ENCODE measurements around the gene STK39. TPM values are rescaled to one million over a fixed set of nuclear protein-coding genes. Genes with fewer than 3 reads are reported as not detected.

Gene STK39
- total RNA-seq, 1 donor from 2014 or later, result 15.7 TPM

DNA sequence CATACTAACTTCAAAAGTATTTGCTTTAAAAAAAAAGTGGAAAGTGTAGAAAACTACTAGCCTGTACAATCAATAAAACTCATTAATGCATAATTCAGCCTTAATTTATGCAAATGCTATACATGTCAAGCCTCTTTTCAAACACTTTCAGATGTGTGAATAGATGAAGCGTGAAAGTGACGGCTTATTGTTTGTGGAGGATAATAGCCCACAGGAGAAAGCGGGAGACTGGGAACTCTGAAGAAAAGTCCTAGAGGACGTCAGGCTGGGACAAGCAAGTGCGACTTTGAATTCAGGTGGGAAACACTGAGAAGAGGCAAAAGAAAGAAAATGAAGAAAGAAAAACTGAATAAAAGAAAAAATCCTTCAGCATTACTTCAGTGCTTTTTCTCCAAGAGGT lies 108.5 kb downstream of the STK39 start:
- Histone ChIP-seq H3K9ac (ENCODE audit: low read depth in 1 of 3, low read length in 3 of 3) (no peak overlapping the region), H3K36me3 (ENCODE audit: control insufficient read depth in 3 of 3, insufficient read depth in 3 of 3, low read length in 3 of 3) (no peaks in the 10 kb centered on the region), H3K27ac (ENCODE audit: low read depth, low read length) (no peak overlapping the region), H3K4me1 (ENCODE audit: control insufficient read depth in 3 of 3, insufficient read depth in 3 of 3, low read length in 3 of 3) (no peaks in the 10 kb centered on the region), H3K9me3 (ENCODE audit: control insufficient read depth in 3 of 3, low read length in 3 of 3) (no peaks in the 10 kb centered on the region), H3K27me3 (ENCODE audit: control insufficient read depth in 3 of 3, insufficient read depth in 3 of 3, low read length in 3 of 3) (no peaks in the 10 kb centered on the region), H3K4me3 (ENCODE audit: low read length in 3 of 3) (no peak overlapping the region)

DNA sequence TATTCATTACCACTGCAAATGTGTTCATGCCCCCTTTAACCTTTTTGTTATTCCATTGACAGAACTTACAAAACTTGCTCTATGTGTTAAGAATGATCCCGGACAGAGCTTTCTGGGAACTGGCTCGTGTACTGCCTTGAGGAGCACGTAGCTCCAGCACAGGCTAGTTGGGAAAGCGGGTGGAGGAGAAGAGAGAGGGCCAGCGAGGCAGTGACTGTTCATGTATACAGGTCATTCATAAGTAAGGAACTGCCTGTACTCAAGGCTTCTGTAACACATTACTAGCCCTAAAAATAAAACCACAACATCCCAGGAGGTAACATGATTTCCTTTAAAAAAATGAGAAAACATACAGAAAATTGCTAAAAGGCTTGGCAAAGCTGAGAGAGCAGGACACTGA lies 109.0 kb downstream of the STK39 start:
- H3K27ac ChIP-seq (ENCODE audit: low read depth, low read length), result no peak overlapping the region
- H3K4me1 ChIP-seq (ENCODE audit: control insufficient read depth in 3 of 3, insufficient read depth in 3 of 3, low read length in 3 of 3), result no peaks in the 10 kb centered on the region
- no peaks in the 10 kb centered on the region for H3K36me3 ChIP-seq (ENCODE audit: control insufficient read depth in 3 of 3, insufficient read depth in 3 of 3, low read length in 3 of 3)
- H3K9ac ChIP-seq (ENCODE audit: low read depth in 1 of 3, low read length in 3 of 3), result no peak overlapping the region
- H3K27me3 ChIP-seq (ENCODE audit: control insufficient read depth in 3 of 3, insufficient read depth in 3 of 3, low read length in 3 of 3), result no peaks in the 10 kb centered on the region
- H3K9me3 ChIP-seq (ENCODE audit: control insufficient read depth in 3 of 3, low read length in 3 of 3), result no peaks in the 10 kb centered on the region
- no peak overlapping the region for H3K4me3 ChIP-seq (ENCODE audit: low read length in 3 of 3)

DNA sequence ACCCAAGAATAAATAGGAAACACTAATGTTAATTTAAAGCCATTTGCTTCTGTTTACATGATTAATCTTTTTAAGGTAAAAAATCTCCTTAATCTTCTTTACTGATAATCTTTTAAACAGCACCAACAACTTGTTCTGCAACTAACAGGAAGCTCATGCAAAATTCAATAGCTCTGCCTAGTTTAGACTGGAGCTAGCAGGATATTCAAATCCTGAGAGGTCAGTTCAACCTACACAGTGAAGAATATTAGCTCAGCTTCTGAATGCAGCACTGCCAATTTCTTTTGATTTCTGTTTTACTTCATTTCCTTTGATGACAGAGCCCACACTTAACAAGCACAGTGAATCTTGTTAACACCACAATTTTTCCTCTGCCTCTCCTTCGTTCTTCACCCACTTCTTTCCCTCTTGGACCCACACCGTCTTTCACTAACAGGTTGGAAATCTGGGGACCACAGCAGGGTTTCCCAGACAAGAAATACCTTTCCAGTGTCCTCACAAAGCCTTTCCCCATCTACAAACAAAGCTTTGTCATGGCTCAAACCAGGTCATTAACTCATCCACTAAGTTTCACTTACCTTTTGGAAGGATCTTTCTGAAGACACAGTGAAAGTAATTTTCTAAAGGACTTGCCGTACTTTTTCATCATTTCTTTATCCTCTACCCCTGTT lies 109.8 kb downstream of the STK39 start:
- no peaks in the 10 kb centered on the region for H3K27me3 ChIP-seq (ENCODE audit: control insufficient read depth in 3 of 3, insufficient read depth in 3 of 3, low read length in 3 of 3)
- peak overlapping the region; percentile 3 for H3K27ac ChIP-seq (ENCODE audit: low read depth, low read length)
- no peak overlapping the region for H3K9ac ChIP-seq (ENCODE audit: low read depth in 1 of 3, low read length in 3 of 3)
- H3K4me1 ChIP-seq (ENCODE audit: control insufficient read depth in 3 of 3, insufficient read depth in 3 of 3, low read length in 3 of 3), result no peaks in the 10 kb centered on the region
- H3K36me3 ChIP-seq (ENCODE audit: control insufficient read depth in 3 of 3, insufficient read depth in 3 of 3, low read length in 3 of 3), result no peaks in the 10 kb centered on the region
- H3K4me3 ChIP-seq (ENCODE audit: low read length in 3 of 3), result no peak overlapping the region
- no peaks in the 10 kb centered on the region for H3K9me3 ChIP-seq (ENCODE audit: control insufficient read depth in 3 of 3, low read length in 3 of 3)

DNA sequence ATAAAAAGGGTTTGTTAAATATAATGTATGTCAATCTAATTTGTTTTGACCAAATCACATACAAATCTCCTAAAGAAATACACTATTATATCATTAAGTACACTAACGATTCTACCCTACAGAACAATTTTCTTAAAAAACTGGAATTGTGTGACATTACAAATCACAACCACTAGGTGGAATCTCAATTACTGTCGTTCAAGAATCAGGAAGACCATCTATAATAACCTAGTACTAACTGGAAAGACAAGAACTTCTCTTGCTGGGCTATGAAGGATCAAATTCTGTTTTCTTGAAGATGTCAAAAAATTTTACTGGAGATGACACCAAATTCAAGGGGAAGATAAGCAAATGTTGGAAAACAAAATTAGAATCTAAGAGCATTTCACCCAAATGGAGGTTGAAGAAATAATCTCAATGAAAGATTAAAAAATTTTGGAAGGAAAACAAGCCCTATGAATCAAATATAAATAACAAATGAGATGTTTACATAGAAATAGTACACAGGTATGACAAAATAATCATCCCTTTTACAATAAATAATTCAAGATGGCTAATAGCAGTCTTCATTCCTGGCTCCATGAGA lies 110.9 kb downstream of the STK39 start:
- Histone ChIP-seq H3K9me3 (ENCODE audit: control insufficient read depth in 3 of 3, low read length in 3 of 3) (no peaks in the 10 kb centered on the region), H3K4me1 (ENCODE audit: control insufficient read depth in 3 of 3, insufficient read depth in 3 of 3, low read length in 3 of 3) (no peaks in the 10 kb centered on the region), H3K27ac (ENCODE audit: low read depth, low read length) (no peak overlapping the region), H3K9ac (ENCODE audit: low read depth in 1 of 3, low read length in 3 of 3) (no peak overlapping the region), H3K4me3 (ENCODE audit: low read length in 3 of 3) (no peak overlapping the region), H3K27me3 (ENCODE audit: control insufficient read depth in 3 of 3, insufficient read depth in 3 of 3, low read length in 3 of 3) (no peaks in the 10 kb centered on the region), H3K36me3 (ENCODE audit: control insufficient read depth in 3 of 3, insufficient read depth in 3 of 3, low read length in 3 of 3) (no peaks in the 10 kb centered on the region)

DNA sequence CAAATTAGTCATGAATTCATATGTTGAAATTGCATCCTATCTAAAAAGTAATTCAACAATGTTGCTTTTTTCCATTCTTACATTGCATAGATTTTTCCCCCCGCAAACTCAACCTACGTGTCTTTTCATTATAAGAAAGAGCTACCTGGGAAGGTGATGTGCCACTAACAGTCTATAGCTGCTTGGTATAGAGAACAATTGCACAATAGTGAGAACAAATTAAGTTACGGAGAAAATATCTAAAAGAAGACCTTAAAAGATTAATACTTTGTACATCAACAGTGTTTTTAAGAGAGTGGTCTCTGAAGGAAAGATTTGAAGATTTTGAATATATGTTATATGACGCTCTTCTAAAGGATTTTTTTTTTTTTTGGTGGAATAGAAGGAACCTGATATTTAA lies 111.8 kb downstream of the STK39 start:
- no peaks in the 10 kb centered on the region for H3K27me3 ChIP-seq (ENCODE audit: control insufficient read depth in 3 of 3, insufficient read depth in 3 of 3, low read length in 3 of 3)
- no peaks in the 10 kb centered on the region for H3K9me3 ChIP-seq (ENCODE audit: control insufficient read depth in 3 of 3, low read length in 3 of 3)
- H3K27ac ChIP-seq (ENCODE audit: low read depth, low read length), result no peak overlapping the region
- H3K4me1 ChIP-seq (ENCODE audit: control insufficient read depth in 3 of 3, insufficient read depth in 3 of 3, low read length in 3 of 3), result no peaks in the 10 kb centered on the region
- no peak overlapping the region for H3K9ac ChIP-seq (ENCODE audit: low read depth in 1 of 3, low read length in 3 of 3)
- H3K4me3 ChIP-seq (ENCODE audit: low read length in 3 of 3), result no peak overlapping the region
- no peaks in the 10 kb centered on the region for H3K36me3 ChIP-seq (ENCODE audit: control insufficient read depth in 3 of 3, insufficient read depth in 3 of 3, low read length in 3 of 3)

DNA sequence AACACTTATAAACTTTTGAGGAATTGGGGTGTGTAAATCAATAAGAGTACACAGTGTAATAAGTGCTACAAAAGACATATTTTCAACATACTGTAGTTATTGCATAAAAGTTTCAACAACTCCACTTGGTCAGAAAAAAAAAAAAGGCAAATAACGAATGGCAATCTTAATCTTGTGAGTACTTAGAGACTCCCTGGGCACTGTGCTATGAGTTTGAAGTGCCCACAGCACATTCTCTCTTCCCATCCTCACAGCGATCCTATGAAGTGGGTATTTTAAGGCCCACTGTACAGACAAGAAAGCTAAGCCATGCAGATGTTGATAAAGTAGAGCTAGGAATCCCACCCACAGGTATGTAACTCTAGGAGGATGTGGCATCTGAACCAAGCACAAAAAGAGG lies 112.3 kb downstream of the STK39 start:
- Histone ChIP-seq H3K9ac (ENCODE audit: low read depth in 1 of 3, low read length in 3 of 3) (no peak overlapping the region), H3K27me3 (ENCODE audit: control insufficient read depth in 3 of 3, insufficient read depth in 3 of 3, low read length in 3 of 3) (no peaks in the 10 kb centered on the region), H3K4me1 (ENCODE audit: control insufficient read depth in 3 of 3, insufficient read depth in 3 of 3, low read length in 3 of 3) (peaks cover 0 to 4% (median 0%) of the 10 kb centered on the region in 3 donors), H3K9me3 (ENCODE audit: control insufficient read depth in 3 of 3, low read length in 3 of 3) (no peaks in the 10 kb centered on the region), H3K27ac (ENCODE audit: low read depth, low read length) (no peak overlapping the region), H3K36me3 (ENCODE audit: control insufficient read depth in 3 of 3, insufficient read depth in 3 of 3, low read length in 3 of 3) (no peaks in the 10 kb centered on the region), H3K4me3 (ENCODE audit: low read length in 3 of 3) (no peak overlapping the region)

DNA sequence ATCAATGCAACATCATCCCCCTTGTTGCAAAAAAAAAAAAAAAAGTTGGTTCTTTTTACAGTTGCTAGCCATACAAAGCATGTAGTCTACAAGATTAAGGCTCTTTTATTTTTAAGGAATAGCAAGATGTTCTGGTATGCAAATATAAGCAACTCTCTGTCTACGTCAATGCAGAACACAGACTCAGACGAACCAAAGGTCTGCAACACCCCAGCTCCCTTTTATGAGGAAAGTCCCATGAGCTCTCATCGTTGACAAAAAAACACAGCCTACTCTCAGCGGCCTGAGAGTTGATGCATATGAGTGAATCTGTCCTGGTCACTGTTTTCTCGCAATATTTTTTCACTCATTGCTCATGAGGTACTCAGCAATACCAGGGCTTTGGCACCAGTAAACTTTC lies 112.9 kb downstream of the STK39 start:
- H3K36me3 ChIP-seq (ENCODE audit: control insufficient read depth in 3 of 3, insufficient read depth in 3 of 3, low read length in 3 of 3), result no peaks in the 10 kb centered on the region
- no peak overlapping the region for H3K27ac ChIP-seq (ENCODE audit: low read depth, low read length)
- H3K4me3 ChIP-seq (ENCODE audit: low read length in 3 of 3), result no peak overlapping the region
- no peak overlapping the region for H3K9ac ChIP-seq (ENCODE audit: low read depth in 1 of 3, low read length in 3 of 3)
- no peaks in the 10 kb centered on the region for H3K9me3 ChIP-seq (ENCODE audit: control insufficient read depth in 3 of 3, low read length in 3 of 3)
- no peaks in the 10 kb centered on the region for H3K27me3 ChIP-seq (ENCODE audit: control insufficient read depth in 3 of 3, insufficient read depth in 3 of 3, low read length in 3 of 3)
- peaks cover 0 to 5% (median 0%) of the 10 kb centered on the region in 3 donors for H3K4me1 ChIP-seq (ENCODE audit: control insufficient read depth in 3 of 3, insufficient read depth in 3 of 3, low read length in 3 of 3)

DNA sequence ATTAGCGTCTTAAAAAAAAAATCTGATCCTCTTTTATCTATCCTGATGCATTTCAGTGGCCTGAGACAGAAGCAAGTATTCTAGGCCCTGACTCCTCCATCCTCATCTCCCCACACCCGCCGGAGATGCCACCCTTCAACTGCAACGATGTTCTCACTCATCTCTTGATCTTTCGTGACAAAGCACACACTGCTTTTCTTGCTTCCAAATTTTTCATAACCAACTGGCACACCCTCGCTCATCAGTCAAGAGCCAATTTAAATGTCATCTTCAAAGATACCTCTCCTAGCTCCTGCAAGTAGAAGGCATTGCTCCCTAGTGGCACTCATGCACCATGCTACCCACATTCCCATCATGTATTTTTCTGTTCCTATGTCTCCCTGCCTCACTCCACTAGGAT lies 115.0 kb downstream of the STK39 start:
- H3K36me3 ChIP-seq (ENCODE audit: control insufficient read depth in 3 of 3, insufficient read depth in 3 of 3, low read length in 3 of 3), result no peaks in the 10 kb centered on the region
- peaks cover 0 to 5% (median 0%) of the 10 kb centered on the region in 3 donors for H3K4me1 ChIP-seq (ENCODE audit: control insufficient read depth in 3 of 3, insufficient read depth in 3 of 3, low read length in 3 of 3)
- H3K9me3 ChIP-seq (ENCODE audit: control insufficient read depth in 3 of 3, low read length in 3 of 3), result no peaks in the 10 kb centered on the region
- no peak overlapping the region for H3K9ac ChIP-seq (ENCODE audit: low read depth in 1 of 3, low read length in 3 of 3)
- H3K27ac ChIP-seq (ENCODE audit: low read depth, low read length), result no peak overlapping the region
- H3K4me3 ChIP-seq (ENCODE audit: low read length in 3 of 3), result no peak overlapping the region
- no peaks in the 10 kb centered on the region for H3K27me3 ChIP-seq (ENCODE audit: control insufficient read depth in 3 of 3, insufficient read depth in 3 of 3, low read length in 3 of 3)

DNA sequence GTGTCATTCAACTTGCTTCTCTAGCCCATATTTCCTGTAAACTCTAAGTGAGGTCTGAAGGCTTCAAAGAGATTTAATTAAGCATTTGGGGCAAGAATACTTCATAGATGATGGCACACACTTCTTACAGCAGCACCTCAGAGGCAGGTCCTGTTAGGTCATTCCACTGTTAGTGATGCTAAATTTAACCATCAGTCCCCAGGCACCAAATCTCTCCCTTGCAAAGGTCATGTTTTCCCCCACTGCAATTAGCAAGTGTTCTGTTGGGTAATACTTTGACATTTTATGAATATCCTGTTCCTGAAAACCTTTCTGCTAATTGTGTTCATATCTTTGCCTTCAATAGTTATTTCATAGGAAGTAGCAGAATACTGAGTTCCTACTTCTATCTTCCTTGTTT lies 117.0 kb downstream of the STK39 start:
- H3K27ac ChIP-seq (ENCODE audit: low read depth, low read length), result no peak overlapping the region
- H3K27me3 ChIP-seq (ENCODE audit: control insufficient read depth in 3 of 3, insufficient read depth in 3 of 3, low read length in 3 of 3), result no peaks in the 10 kb centered on the region
- H3K9ac ChIP-seq (ENCODE audit: low read depth in 1 of 3, low read length in 3 of 3), result no peak overlapping the region
- H3K9me3 ChIP-seq (ENCODE audit: control insufficient read depth in 3 of 3, low read length in 3 of 3), result no peaks in the 10 kb centered on the region
- peaks cover 0 to 5% (median 0%) of the 10 kb centered on the region in 3 donors for H3K4me1 ChIP-seq (ENCODE audit: control insufficient read depth in 3 of 3, insufficient read depth in 3 of 3, low read length in 3 of 3)
- H3K36me3 ChIP-seq (ENCODE audit: control insufficient read depth in 3 of 3, insufficient read depth in 3 of 3, low read length in 3 of 3), result no peaks in the 10 kb centered on the region
- H3K4me3 ChIP-seq (ENCODE audit: low read length in 3 of 3), result no peak overlapping the region

DNA sequence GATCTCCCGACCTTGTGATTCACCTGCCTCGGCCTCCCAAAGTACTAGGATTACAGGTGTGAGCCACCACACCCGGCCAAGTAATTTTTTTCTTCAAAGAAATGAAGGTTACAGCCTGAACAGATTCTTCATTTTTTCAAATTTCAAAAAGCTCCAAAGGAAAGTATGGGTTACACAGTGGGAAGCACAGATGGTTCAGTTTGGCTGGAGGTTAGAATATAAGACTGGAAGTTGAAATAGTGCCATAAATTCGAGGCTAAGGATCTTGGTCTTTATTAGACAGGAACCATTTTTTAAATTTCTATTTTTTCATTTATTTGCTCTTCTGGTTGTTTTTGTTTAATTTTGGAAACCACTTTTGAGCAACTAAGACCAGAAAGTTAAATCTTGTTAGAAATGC lies 120.0 kb downstream of the STK39 start:
- no peaks in the 10 kb centered on the region for H3K9me3 ChIP-seq (ENCODE audit: control insufficient read depth in 3 of 3, low read length in 3 of 3)

More for the DNA sequence above, 120.0 kb downstream of the STK39 start:
- Histone ChIP-seq H3K4me3 (ENCODE audit: low read length in 3 of 3) (no peak overlapping the region), H3K27me3 (ENCODE audit: control insufficient read depth in 3 of 3, insufficient read depth in 3 of 3, low read length in 3 of 3) (no peaks in the 10 kb centered on the region), H3K36me3 (ENCODE audit: control insufficient read depth in 3 of 3, insufficient read depth in 3 of 3, low read length in 3 of 3) (no peaks in the 10 kb centered on the region), H3K27ac (ENCODE audit: low read depth, low read length) (no peak overlapping the region), H3K4me1 (ENCODE audit: control insufficient read depth in 3 of 3, insufficient read depth in 3 of 3, low read length in 3 of 3) (peaks cover 0 to 5% (median 0%) of the 10 kb centered on the region in 3 donors), H3K9ac (ENCODE audit: low read depth in 1 of 3, low read length in 3 of 3) (no peak overlapping the region)
